Medulla oblongata (tissue), 1 donor: ENCODE measurements around the gene CNOT9.
A peak's percentile ranks its signal among the peaks of the same experiment; 100 is the strongest.
"Not testable (repeated sequence)": the region's sequence is repeated elsewhere in the genome, so short reads cannot be mapped to it uniquely, and the experiment has no call there.

Experiments used
- DNase-seq: peaks from one replicate; pipeline ENCODE4 v3.0.0-alpha.2; 2015; ENCODE audit errors: extremely low spot score

CNOT9 gene, protein sequence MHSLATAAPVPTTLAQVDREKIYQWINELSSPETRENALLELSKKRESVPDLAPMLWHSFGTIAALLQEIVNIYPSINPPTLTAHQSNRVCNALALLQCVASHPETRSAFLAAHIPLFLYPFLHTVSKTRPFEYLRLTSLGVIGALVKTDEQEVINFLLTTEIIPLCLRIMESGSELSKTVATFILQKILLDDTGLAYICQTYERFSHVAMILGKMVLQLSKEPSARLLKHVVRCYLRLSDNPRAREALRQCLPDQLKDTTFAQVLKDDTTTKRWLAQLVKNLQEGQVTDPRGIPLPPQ

DNA sequence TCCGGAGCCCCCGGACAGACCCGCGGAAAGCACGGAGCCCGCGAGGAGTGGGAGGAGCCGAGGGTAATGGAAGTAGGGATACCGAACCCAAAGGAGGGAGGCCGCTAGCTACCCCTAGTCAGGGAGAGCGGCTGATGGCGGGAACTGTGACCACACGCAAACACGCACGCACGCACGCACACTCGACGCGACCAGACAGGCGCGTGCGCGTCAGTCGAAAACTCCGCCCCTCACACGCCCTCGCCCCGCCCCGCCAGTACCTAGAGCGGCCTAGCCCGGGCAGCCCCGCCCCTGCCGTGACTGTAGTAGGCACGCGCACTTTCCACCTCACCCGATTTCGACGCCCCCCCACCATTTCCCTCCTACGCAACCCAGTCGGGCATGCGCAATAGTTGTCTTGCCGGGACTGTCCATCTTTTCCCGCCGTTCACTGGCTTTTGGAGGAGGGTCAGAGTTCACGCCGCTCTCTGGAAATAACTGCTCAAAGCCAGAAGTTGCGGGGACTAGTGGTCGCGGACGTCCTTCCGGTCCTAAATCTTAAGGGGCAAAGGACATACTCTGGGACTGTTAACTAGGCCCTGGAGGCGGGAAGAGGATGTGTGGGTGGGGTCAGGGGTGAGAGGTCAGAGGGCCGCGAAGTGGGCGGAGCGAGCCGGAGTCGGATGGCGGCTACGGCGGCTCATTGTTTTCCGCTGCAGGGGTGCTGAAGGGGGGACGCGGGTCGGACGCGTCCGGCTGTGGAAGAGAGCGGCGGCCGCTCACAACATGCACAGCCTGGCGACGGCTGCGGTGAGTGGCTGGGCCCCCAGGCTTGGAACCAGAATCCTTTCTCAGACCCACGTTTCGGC is at the start of gene CNOT9, which contains the start of gene USP37:
TSS of gene CNOT9 (plus strand) at position 650 of the 848 bp plus-strand sequence. CDS start at position 766, 116 bp downstream.
TSS of gene USP37 (minus strand) at position 162 of the 848 bp plus-strand sequence. CDS start 9,698 bp downstream, outside the sequence.
- peak; percentile 98 for DNase-seq

DNA sequence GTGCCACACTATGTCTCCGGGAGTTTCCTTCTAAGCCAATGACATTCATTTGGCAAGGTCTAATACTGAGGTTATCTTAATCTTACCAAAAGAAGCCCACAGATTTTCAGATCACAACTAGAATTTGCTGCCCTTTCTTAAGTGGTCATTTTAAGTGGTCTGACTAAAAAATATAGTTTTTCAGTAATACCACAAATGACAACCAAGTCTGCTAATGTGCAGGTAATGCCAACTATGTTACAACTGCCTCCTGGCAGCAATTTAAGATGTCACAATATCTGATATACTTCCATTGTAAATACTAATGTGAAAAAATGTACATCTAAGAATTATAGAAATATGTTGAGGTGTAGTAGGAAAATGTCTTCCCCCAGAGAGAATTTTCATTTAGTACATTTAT is 49.8 kb upstream of the CNOT9 start:
- DNase-seq, result no peak

DNA sequence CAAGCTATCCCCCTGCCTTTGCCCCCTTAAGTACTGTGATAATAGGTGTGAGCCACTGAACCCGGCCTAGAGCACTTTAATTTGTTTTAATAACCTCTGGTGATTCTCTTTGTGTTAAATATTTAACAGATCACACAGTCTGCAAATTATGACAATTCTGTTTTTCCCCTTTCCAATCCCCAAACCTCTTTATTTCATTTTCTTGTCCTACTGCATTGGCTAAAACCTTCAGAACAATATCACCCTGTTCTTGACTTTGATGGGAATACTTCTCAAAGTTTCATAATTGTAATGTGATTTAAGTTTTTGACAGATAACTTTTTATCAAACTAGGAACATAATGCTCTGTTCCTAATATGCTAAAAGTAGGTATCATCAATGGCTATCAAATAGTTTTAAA is 45.0 kb upstream of the CNOT9 start:
- no peak for DNase-seq

DNA sequence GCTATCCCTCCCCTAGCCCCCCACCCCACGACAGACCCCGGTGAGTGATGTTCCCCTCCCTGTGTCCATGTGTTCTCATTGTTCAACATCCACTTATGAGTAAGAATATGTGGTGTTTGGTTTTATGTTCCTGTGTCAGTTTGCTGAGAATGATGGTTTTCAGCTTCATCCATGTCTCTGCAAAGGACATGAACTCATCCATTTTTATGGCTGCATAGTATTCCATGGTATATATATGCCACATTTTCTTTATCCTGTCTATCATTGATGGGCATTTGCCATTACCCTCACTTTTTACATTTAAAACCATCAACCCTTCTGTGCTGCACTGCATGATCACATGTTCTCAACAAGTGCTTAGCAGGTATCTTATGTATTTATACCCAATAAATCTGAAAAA is 40.2 kb upstream of the CNOT9 start:
- DNase-seq, result not testable (repeated sequence)

DNA sequence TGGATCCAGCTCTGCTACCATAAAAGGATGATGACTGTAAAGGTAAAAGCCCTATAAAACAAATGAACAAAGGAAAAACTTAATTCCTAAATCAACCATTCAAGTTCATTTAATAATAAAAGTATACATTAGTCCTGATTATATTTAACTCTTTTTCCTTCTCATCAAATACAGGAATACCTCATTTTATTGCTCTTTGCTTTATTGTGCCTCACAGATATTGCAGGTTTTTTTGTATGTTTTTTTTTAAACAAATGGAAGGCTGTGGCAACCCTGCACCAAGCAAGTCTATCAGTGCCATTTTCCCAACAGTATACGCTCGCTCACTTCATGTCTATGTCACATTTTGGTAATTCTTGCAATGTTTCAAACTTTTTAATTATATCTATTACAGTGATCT is 38.6 kb upstream of the CNOT9 start:
- DNase-seq, result no peak

DNA sequence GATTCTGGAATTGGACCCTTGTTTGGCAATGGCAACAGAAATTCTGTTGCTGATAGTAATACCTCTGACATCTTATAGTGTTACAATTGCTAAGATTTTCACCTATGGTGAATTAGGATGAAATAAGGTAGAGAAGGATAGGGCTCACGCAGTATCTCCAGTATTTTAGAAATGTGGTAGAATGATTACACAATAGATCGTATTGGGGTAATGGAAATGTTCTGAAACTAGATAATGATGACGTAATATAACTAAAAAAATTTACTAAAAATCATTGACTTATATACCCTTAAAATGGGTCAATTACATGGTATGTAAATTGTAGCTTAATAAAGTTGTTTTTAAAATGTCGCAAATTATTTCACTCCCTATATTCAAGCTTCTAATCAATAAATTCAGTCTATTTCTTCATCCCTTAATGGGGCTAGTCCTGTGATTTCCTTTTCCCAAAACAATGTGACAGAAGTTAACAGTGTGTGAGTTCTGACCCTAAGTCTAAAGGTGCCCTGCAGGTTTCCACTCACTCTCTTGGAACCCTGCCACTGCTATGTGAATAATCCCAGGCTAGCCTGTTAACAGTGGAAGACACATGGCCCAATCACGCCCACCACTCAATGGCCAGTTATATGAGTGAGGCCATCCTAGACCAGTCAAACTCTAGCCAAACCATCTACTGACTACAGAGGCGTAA is 31.7 kb upstream of the CNOT9 start:
- DNase-seq, result no peak

DNA sequence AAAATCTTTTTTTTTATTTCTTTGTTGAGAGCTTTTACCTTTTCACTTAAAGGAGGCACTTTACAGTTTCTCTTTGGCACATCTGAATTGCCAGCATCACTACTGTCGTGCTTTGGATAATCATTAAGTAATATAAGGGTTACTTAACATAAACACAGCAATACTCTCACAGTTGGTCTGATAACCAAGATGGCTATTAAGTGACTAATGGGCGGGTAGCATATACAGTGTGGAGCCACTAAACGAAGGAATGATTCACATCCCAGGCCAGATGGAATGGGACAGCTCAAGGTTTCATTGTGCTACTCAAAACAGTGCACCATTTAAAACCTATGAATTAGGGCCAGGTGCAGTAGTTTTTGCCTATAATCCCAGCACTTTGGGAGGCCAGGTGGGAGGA is 28.6 kb upstream of the CNOT9 start:
- DNase-seq, result no peak

DNA sequence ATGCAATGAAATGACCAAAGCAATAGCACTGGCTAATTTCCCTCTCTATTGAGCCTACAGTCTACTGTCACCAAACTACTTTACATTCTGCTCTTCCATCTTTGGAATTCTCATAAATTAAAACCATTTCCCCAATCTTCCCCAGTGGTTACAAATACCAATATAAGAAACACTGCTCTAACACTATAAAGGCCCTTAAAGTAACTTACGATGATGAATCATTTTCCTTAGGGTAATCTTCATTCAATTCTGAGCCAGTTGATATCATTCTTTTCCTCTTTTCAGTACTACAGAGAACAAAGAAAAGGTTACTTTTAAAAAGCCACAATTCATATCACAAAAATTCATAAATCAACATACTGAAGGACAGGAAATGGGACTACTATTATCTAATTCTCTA is 22.6 kb upstream of the CNOT9 start:
- no peak for DNase-seq

DNA sequence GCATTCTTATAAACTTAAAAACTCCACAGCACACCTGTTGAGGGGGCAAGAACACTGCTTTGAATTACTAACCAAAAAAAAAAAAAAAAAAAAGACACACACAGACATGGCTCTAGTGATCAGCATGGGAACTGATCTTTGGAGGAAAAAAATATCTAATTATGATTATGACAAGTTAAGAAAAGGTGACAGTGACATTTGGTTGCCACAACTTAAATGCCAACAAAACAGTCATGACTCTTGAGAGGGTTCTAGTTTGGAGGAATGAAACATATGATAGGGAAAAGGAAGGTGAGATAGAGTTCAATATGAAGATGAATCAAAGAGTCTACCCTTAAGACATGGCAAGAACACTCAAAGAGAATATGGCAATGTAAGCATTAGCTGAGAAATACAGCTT is 21.1 kb upstream of the CNOT9 start:
- DNase-seq, result no peak

DNA sequence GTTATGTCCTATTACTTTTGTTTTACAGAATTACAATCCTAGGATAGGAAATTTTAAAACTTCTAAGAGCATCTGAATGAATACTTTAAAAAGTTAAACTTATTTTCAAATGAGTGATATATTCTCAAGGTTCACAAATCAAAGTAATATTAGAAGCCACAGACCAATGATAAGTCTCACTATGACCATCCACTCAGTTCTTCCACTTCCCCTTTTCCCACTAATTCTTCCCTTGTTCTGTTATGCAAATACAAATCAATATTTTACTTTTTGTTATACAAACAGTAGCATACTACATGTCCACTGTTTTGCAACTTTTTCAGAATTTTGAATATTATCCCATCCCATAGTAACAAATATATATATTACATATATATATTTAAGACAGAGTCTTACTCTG is 20.7 kb upstream of the CNOT9 start:
- no peak for DNase-seq

DNA sequence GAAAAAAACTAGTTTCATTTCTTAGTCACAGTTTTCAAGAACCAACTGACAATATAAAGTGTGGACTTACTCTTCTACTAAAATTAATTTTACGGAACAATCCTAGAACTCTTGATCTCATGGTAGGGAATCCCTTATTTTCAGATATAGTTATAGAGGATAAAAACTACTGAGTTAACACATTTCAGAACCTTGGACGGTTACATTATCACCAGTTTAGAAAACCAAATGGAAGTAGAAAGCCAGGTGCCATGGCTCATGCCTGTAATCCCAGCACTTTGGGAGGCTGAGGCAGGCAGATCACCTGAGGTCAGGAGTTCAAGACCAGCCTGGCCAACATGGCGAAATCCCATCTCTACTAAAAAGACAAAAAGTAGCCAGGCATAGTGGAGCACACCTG is 14.4 kb upstream of the CNOT9 start:
- not testable (repeated sequence) for DNase-seq

DNA sequence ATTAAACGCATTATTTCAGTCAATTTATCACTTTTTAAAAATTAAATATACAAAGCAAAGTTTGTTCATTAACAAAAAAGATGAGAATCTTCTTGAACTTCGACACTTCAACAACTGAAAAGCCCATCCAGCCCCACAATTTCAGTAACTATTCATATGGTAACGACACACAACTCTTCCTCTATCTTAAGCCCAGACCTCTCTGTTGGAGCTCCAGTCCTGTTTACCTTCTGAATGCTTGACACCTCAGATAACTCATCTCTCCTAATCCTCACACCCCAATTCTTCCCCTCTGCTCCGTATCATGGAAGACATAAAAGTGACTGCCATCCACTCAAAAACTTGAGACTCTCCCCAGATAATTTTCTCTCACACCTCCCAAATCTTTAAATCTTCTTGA is 13.1 kb upstream of the CNOT9 start:
- no peak for DNase-seq

DNA sequence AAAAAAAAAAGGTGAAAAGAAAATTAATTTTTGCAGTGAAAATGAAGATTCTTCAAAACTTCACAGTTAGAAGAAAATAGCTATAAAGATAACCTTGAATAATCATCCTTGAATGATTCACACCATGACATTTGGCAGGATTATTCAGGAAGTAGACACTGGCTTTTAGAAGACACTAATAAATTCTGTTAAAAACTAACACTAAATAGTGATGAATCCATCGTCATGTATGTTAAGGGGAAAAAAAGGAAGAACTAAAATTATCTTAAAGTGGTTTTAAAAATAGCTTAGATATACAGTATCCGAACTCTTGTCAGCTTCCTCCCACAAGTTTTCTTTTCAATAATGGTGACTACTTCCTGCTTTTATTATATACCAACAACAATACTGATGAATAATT is 10.7 kb upstream of the CNOT9 start:
- DNase-seq, result no peak

DNA sequence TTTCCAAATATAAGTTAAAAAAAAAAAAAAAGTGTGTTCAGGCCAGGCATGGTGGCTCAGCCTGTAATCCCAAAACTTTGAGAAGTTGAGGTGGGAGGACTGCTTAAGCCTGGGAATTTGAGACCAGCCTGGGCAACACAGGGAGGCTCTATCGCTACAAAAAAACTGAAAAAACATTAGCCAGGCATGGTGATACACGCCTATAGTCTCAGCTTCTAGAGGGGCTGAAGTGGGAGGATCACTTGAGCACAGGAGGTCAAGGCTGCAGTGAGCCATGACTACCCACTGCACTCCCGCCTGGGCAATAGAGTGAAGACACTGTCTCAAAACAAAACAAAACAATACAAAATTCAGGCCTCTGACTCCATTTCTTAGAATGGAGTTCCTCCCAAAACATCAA is 9.7 kb upstream of the CNOT9 start:
- no peak for DNase-seq

DNA sequence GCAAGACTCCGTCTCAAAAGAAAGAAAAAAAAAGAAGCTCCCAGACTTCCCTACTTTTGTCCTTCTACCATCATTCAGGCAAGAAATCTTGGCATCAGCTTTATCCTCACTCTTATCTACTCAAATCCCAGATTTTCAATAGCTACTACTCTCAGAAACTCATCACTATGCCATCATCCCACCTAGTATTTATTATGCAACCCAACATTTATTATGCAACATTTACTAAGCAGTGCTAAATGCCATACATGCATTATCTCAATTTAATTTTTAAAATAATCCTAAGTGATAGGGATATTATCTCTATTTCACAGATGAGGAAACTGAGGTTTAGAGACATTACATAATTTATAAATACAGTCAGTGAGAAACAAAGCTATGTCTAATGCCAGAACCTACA is 4.6 kb upstream of the CNOT9 start:
- no peak for DNase-seq

DNA sequence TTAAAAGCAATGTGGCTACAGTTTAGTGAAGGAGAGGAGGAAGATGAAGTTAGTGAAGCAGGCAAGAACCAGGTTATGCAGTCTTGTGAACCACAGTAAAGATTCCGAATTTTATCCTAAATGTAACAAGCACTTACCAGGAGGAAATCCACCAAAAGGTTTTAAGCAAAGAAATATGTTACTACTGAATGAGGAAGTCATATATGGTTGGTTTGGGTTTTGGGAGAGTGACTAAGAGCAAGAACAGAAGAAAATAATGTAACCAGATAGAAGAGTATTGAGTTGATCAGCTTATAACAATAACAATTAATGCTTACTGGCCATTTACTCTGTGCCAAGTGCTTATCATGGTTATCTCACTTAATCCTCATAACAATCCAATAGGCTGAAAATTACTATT is 2.3 kb upstream of the CNOT9 start:
- no peak for DNase-seq

DNA sequence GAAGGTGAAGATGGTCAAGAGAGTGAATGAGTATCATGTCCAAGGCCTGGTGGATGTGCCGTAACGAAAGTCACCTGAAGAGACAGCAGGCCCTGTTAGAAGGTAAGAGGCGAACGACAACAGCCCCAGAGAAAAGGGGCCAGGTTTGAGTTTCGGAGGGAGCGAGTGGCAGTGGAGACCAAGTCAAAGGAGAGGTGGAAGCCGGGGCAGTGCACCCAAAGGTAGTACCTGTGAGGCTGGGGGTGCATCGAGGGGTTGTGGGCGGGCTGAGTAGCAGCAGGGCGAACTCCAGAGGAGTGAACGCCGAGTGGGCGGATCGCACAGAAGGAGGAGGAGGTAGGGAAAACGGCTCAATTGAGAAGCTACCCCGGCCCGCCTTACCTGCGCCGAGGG is 846 bp upstream of the CNOT9 start:
- DNase-seq, result no peak

DNA sequence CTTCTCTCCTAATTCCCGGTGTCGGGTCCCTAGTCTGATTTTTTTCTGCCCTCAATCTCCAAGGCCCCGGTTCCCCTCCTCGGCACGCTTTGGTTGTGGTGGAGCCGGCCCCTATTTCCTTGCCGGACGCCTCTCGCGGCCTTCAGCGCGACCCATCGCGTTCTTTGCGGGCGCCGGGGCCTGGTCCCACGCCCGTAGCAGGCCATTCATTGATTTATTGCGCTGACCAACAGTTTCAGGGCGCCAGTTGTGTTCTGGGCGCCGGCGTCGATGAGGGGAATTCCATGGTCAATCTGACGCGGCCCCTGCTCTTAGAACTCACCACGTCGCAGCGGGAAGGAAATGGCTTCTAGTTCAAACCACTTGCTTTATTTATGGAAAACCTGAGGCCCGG is 396 bp downstream of the CNOT9 start:
- peak; percentile 39 for DNase-seq

DNA sequence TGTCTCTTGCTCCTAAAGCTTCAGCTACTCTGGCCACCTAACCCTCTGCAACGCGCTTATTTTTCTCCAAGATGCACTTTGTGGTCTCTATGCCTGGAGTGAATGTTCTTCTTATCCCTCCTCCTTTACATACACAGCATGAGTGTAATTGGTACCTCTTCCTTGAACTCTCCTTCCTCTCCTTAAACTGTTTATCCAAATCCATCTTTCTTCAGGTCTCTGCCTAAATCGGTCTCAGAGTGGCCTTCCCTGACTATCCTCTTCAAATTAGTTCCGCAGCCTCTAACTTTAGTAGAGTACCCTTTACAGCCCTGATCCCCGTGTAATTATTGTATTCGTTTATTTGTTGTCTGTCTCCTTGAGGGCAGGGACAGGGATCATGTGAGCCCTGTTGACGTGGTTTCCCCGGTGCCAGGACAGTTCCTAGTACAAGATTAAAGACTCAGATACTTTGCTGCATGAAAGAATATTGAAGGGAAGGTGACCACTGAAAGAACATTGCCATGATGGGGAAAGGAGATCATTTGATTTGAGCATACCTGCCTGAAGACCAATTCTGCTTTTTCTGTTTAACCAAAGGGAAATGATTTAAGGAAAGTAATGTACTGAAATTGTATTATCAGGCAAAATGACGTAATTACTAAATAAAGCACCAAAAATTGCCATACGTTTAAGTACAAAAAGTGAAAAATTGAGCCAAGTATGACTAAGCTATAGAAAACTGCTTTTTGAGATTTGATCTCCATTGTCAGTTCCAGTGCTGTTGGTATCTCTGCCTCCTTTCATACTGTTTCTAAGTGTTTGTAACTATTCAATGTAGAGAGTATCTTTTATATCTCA is 1.2 kb downstream of the CNOT9 start:
- peak; percentile 50 for DNase-seq

DNA sequence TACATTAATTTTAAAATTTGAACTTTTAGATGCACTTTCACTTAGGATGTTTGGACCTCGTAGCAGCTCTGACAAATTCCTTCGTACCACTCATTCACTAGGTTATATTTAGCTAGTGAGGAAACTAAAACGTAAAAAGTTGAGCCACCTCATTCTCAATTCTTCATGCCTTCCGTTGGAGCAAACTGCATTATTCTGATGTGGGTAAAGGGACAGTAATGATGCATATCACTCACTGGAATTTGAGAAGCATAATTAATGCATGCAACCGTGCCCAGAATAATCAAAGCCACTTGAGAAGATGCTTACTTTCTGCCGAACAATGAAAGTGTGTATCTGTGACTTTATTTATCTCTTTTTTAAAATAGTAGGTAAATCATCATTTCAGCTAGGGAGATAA is 2.2 kb downstream of the CNOT9 start:
- no peak for DNase-seq

DNA sequence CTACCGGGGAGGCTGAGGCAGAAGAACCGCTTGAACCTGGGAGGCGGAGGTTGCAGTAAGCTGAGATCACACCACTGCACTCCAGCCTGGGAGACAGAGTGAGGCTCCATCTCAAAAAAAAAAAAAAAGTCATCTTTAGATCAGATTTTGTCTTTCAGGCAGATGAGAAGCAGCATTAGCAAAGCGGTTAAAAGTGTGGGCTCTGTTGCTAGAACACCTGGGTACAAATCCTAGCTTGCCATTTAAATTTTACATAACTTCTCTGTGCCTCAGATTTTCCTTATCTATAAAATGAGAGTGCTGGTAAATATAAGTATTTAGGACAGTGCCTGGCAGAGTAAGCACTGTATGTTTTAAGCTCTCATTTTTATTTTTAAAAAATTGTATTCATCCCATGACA is 8.2 kb downstream of the CNOT9 start:
- no peak for DNase-seq
